Endometrium (tissue), 2 donors: ENCODE measurements around the gene UBE2D3.
"Not testable (repeated sequence)": the region's sequence is repeated elsewhere in the genome, so short reads cannot be mapped to it uniquely, and the experiment has no call there.

ENCODE experiments used
- FAIRE-seq: peaks from 2 replicates; lab custom pipeline; 2012; peaks lifted over from hg19 to GRCh38; lab: Jason Lieb, UNC
- donor health status: control.
- donor health status: control.

Gene UBE2D3

GRCh38 chr4:102826890-102827673, at the start of gene UBE2D3:
UBE2D3 (minus strand) TSS chr4:102827551; CDS start chr4:102826508, 1,043 bp downstream.
- FAIRE-seq = no peak

- FAIRE-seq = no peak
Measured at GRCh38 chr4:102871772-102872171, 44.4 kb upstream of the UBE2D3 start.

GRCh38 chr4:102869569-102870197, 42.3 kb upstream of the UBE2D3 start:
- FAIRE-seq = no peak

GRCh38 chr4:102868781-102869568, 41.6 kb upstream of the UBE2D3 start, which contains the start of gene CISD2:
CISD2 (plus strand) TSS chr4:102868992; CDS start chr4:102869085, 93 bp downstream.
- FAIRE-seq = no peak

GRCh38 chr4:102868153-102868780, 40.9 kb upstream of the UBE2D3 start:
- FAIRE-seq = no peak

- FAIRE-seq = no peak
Measured at GRCh38 chr4:102867278-102868152, 40.2 kb upstream of the UBE2D3 start.

GRCh38 chr4:102865327-102865726, 38.0 kb upstream of the UBE2D3 start:
- not testable (repeated sequence) for FAIRE-seq

GRCh38 chr4:102862747-102863146, 35.4 kb upstream of the UBE2D3 start:
- FAIRE-seq = no peak

- FAIRE-seq = no peak
Measured at GRCh38 chr4:102862016-102862415, 34.7 kb upstream of the UBE2D3 start.

- no peak for FAIRE-seq
Measured at GRCh38 chr4:102860611-102861324, 33.4 kb upstream of the UBE2D3 start.

- no peak for FAIRE-seq
Measured at GRCh38 chr4:102858828-102859464, 31.6 kb upstream of the UBE2D3 start.

GRCh38 chr4:102850370-102850769, 23.0 kb upstream of the UBE2D3 start:
- FAIRE-seq = no peak

- no peak for FAIRE-seq
Measured at GRCh38 chr4:102849579-102850104, 22.3 kb upstream of the UBE2D3 start.

- FAIRE-seq = no peak
Measured at GRCh38 chr4:102847687-102848086, 20.3 kb upstream of the UBE2D3 start.

GRCh38 chr4:102843938-102844337, 16.6 kb upstream of the UBE2D3 start:
- FAIRE-seq = no peak

GRCh38 chr4:102843273-102843672, 15.9 kb upstream of the UBE2D3 start:
- no peak for FAIRE-seq

GRCh38 chr4:102842367-102842766, 15.0 kb upstream of the UBE2D3 start:
- FAIRE-seq = no peak

GRCh38 chr4:102836596-102836995, 9.2 kb upstream of the UBE2D3 start:
- no peak for FAIRE-seq

- FAIRE-seq = no peak
Measured at GRCh38 chr4:102832667-102833066, 5.3 kb upstream of the UBE2D3 start.

GRCh38 chr4:102832105-102832504, 4.8 kb upstream of the UBE2D3 start:
- FAIRE-seq = no peak
